CD4-positive, alpha-beta T cell treated with Interleukin-1 beta for 1 hour (primary cell): Measurements from ENCODE around the gene GARNL3.

ENCODE experiments used
- DNase-seq, 2 donors: peaks; one replicate each; pipeline ENCODE4 v3.0.0-alpha.2; 2020 to 2022

GARNL3 gene

GRCh38 chr9:127241354-127241753 is 23.2 kb upstream of the GARNL3 start:
- no peak for DNase-seq

DNA sequence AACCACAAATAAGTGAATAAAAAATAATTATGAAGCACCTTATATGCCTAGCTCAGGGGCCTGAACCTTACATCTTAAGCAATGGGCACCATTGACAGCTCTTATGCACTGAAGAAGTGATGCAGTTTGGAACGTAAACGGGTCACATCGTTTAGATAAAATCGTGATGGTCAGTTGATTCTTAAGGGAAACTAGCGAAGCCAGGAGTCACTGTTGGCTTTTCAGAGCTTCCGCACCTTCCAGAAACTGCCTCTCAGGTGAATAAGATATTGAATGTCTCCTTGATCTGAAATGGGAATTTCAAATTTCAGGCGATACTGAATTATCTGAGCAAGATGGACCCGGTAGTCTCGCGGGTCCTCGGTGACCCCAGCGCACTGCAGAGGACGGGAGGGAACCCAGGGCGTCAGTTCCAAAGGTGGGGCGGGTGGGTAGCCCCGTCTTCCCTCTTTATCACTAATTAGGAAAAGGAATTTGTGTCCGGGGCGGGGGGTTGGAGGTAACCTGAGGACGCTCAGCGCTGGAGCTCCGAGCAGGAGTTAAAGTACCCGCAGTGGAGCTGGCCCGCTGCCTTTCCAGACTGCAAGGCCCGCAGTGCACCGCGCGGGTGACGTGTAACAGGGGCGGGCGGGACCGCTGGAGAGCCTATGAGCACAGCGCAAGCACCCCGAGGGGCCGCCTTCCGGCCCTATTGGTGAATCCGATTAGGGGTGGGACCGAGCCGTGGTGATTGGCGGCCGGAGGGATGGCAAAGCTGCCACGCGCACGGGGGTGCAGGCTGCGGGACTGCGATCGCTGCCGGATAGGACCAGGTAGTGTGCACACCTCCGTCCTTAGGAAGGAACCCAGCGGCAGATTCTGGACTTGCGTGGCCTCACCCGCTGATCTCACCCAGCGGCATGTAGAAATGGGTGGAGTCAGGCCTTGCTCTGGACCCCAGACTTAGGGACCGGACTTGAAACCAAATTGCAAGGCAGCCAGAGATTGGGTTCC is 19.7 kb upstream of the GARNL3 start:
- peak; percentile 91 to 92 for DNase-seq

- no peak for DNase-seq
These were observed 18.9 kb upstream of the GARNL3 start for GRCh38 chr9:127245637-127246164.

GRCh38 chr9:127248241-127248640 is 16.3 kb upstream of the GARNL3 start:
- no peak for DNase-seq

GRCh38 chr9:127249877-127250276 is 14.7 kb upstream of the GARNL3 start:
- no peak for DNase-seq

GRCh38 chr9:127250896-127251391 is 13.6 kb upstream of the GARNL3 start:
- DNase-seq: no peak

DNA sequence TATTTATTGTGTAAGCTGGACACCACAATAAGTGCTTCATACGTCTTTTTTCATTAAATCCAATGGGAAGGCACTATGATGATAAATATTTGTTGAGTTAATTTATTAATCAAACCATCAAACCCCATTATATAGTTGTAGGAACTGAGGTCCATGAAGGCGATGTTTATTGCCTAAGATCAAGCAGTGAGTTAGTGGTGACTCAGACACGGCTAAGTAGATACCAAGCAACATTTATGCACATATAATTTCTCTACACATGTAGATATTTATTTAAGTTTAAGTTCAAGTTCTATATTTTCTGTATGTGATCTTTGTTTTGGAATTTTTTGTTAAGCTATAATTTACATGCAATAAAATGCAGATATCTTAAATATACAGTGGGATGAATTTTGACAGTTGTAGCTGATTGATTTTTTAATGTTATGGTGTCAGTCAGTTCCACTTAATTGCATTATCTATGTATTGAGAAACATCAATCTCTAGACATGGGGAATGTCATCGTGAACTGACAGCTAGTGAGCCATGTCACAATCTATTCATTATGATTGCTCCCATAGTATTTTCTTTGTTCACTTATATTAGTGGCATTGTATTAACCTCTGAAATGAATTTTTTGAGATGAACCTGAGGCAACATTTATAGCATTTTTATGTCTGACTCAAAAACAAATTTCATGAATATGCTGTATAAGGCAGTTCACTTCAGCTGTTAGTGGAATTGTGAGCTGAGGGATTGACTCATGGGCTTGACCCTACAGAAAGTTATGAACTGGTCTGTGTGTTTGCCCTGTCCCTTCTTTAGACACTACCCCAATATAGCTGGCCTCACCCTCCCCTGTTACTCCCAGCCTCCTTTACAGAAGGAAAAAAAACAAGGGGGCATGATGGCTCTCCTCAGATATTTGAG is 11.9 kb upstream of the GARNL3 start:
- DNase-seq: no peak

DNA sequence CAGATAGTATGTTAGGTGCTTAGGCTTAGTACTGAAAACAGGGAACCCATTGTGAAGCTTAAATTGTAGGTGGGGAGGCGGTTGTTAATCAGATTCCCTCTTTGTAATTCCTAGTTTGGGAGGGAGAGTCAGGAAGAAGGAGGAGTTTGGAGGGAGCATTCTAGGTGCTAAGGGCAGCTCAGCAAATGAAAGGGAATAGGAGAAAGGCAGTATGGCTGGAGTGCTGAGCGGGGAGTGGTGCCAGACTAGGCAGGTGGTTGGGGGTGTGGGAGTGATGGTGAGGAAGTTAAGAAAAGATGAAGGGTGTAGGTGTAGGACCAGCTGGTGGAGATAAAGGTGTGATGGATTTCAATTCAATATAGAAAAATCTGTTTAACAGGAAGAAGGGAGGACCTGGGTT is 11.1 kb upstream of the GARNL3 start:
- no peak for DNase-seq

GRCh38 chr9:127255692-127256091 is 8.9 kb upstream of the GARNL3 start:
- no peak for DNase-seq

GRCh38 chr9:127256324-127256723 is 8.2 kb upstream of the GARNL3 start:
- DNase-seq: no peak

GRCh38 chr9:127258606-127259471 is 5.7 kb upstream of the GARNL3 start:
- no peak for DNase-seq

DNA sequence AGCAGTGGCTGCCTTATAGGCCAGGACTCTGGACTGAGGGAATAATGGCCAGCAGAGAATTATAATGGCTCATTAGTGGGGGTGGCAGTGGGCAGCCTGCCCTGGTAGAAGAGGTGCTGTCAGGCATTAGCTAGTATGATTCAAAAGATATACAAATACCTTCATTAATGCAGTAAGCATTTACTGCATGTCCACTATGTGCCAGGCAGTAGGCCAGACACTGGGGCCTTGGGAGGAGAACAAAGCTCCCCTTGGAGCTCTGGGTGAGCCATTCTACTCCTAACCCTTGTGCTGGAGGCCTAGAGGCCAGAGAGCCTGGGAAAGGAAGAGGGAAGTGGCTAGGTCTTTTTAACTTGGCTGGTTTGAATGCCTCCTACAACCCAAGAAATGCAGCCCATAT is 2.0 kb upstream of the GARNL3 start:
- no peak for DNase-seq

DNA sequence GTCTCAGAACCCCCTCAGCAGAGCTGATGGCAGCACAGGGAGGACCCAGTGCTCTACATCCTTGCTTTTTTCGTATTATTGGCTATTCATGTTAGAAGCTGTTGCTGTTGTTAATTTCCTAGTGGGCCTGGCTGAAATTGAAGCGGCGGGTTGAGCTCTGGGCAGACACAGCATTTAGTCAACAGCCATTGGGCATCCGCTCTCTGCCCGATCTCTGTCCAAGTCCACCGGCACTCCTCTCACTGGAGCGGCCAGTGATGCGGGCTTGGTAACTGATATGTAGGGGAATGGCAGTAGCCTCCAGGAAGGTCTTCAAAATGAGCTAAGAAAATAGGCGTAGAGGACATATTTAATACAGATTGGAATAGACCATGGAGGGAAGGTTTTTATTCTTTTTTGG is 1.3 kb upstream of the GARNL3 start:
- DNase-seq: no peak

- DNase-seq: no peak
These were observed 910 bp upstream of the GARNL3 start for GRCh38 chr9:127263664-127264063.

GRCh38 chr9:127267793-127268525 is 3.4 kb downstream of the GARNL3 start:
- DNase-seq: no peak

GRCh38 chr9:127269449-127269848 is 4.9 kb downstream of the GARNL3 start:
- DNase-seq: no peak

DNA sequence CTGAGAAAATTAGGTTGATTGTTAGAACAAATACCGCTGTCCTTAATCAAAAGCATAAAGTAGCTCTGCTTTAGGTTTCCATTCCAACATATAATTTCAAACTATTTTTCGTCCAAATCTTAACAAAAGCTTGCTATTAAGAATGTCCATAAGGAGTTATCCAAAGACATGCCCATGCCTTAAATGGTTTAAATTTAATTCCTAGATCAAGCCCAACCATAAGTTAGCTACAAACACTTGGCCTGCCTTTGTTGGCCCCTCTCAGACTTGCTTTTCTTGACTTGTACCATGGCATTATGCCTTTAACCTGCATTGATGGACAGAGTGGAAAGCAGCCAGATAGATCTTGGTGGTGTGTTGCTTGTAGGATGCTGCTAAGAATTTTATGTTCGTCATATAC is 8.8 kb downstream of the GARNL3 start:
- DNase-seq: no peak

DNA sequence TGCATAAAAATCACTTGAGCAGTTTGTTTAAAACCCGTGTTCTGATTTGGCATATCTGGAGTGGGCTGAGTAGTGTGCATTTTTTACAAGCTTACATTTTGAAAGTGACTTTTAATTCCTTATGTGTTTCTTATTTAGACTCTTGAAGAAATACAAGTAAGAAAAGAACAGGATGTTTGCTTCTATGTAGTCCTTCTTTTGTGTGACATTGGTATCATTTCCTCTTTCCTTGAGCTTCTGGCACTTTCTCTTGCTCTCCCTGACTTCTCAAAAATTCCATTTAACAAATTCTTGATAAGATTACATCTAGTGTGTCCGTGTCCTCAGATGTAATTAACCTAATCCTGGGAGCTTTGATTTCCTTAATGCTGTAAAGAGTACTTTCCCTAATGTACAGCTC is 12.5 kb downstream of the GARNL3 start:
- DNase-seq: no peak

GRCh38 chr9:127277770-127278169 is 13.2 kb downstream of the GARNL3 start:
- DNase-seq: no peak

DNA sequence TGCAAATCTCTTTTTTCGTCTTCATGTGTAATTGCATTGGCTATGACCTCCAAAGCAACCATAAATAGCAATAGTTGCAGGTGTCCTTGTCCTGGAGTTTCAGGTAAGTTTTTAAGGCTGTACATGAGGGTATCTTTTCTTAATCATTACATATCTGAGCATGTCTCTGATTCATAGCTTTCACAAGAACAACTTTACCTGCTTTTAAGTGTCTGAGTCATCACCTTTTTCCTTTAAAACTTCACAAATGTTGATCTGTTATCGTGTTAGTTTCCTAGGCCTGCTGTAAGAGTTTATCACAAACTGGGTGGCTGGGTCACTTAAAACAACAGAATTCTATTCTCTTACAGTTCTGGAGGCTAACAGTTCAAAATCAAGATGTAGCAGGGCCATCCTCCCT is 13.8 kb downstream of the GARNL3 start:
- no peak for DNase-seq

- no peak for DNase-seq
These were observed 15.2 kb downstream of the GARNL3 start for GRCh38 chr9:127279717-127280285.
